ENCODE results near the gene FUZ.

Gene FUZ

GRCh38 chr19:49850487-49851342, 37.6 kb upstream of the FUZ start, which contains the start of gene PTOV1:
Gene PTOV1, plus strand, starts transcription at chr19:49851159.
- peak; percentile 97 for DNase-seq

- no peak for DNase-seq
Measured at GRCh38 chr19:49850221-49850486, 37.1 kb upstream of the FUZ start.

GRCh38 chr19:49849433-49850220, 36.5 kb upstream of the FUZ start:
- DNase-seq, result no peak

- no peak for DNase-seq
Measured at GRCh38 chr19:49848938-49849337, 35.8 kb upstream of the FUZ start.

GRCh38 chr19:49847731-49848696, 34.9 kb upstream of the FUZ start:
- DNase-seq, result peak; percentile 79

- DNase-seq, result no peak
Measured at GRCh38 chr19:49846408-49846807, 33.3 kb upstream of the FUZ start.

- no peak for DNase-seq
Measured at GRCh38 chr19:49845414-49845813, 32.3 kb upstream of the FUZ start.

- peak; percentile 31 for DNase-seq
Measured at GRCh38 chr19:49844138-49845095, 31.3 kb upstream of the FUZ start.

- DNase-seq, result no peak
Measured at GRCh38 chr19:49843265-49843664, 30.2 kb upstream of the FUZ start.

GRCh38 chr19:49840736-49841249, 27.7 kb upstream of the FUZ start:
- no peak for DNase-seq

GRCh38 chr19:49840321-49840720, 27.2 kb upstream of the FUZ start:
- DNase-seq, result no peak

- no peak for DNase-seq
Measured at GRCh38 chr19:49839713-49840112, 26.6 kb upstream of the FUZ start.

- no peak for DNase-seq
Measured at GRCh38 chr19:49838885-49839588, 25.9 kb upstream of the FUZ start.

GRCh38 chr19:49837425-49837824, 24.3 kb upstream of the FUZ start:
- no peak for DNase-seq

- DNase-seq, result no peak
Measured at GRCh38 chr19:49837009-49837310, 23.9 kb upstream of the FUZ start.

- DNase-seq, result no peak
Measured at GRCh38 chr19:49836176-49837008, 23.3 kb upstream of the FUZ start.

- DNase-seq, result no peak
Measured at GRCh38 chr19:49835562-49835961, 22.5 kb upstream of the FUZ start.

- no peak for DNase-seq
Measured at GRCh38 chr19:49833599-49833998, 20.5 kb upstream of the FUZ start.

- no peak for DNase-seq
Measured at GRCh38 chr19:49832556-49832955, 19.5 kb upstream of the FUZ start.

- DNase-seq, result no peak
Measured at GRCh38 chr19:49831592-49831991, 18.5 kb upstream of the FUZ start.
